ENCODE measurements around the gene SAMD8.
"Not testable (repeated sequence)": the region's sequence is repeated elsewhere in the genome, so short reads cannot be mapped to it uniquely, and the experiment has no call there.

Gene SAMD8

DNA sequence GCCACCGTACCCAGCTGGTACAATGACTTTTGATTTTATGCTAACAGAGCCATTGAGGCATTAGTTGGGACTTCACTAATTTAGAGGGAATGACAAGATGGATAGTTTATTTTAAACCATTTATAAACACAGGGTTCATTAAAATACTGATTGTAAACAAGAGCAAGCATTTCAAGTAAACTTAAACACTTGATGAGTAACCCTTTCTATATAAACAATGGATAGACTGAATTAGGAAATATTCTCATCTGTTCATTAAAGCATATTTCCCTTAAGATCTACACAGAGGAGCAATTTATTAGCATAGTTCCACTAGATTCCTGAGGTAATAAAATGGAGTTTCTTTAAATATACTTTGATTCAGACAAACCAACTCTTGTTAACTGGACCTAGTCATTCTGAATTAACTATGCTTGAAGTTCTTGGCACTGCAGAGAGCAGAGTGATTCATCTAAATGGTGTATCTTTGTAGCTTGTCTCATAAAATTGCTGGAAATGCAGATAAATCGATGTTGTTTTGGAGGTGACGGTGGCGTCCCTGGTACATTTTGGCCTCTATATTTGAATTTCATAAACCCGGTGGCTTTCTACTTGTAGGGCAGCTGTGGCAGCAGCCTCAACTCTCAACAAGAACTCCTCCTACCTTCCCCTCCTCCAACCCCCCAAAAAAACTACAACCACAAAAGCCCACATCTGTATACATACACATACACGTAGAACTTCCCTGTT lies 83.7 kb downstream of the SAMD8 start:
- DNase-seq (ENCODE audit: low spot score), result peak; percentile 47

DNA sequence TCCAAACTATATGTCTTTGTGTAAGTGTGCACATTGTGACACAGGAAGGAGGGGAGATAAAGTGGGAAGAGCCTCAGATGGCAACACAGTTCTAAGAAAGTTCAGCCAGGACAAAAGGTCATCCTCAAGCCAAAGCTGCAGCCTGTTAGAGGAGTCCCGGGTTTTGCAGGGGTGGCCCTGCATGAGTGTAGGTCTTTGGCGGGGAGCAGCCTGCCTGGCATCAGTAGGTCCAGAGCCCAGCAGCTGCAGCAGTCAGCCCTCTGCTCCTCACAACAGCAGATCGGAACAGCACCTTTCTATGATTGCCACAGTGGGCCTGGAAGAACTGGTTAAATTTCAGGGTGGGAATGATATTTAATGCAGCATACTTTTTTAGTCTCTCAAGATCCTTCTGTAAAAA lies 85.6 kb downstream of the SAMD8 start:
- DNase-seq (ENCODE audit: low spot score), result no peak

DNA sequence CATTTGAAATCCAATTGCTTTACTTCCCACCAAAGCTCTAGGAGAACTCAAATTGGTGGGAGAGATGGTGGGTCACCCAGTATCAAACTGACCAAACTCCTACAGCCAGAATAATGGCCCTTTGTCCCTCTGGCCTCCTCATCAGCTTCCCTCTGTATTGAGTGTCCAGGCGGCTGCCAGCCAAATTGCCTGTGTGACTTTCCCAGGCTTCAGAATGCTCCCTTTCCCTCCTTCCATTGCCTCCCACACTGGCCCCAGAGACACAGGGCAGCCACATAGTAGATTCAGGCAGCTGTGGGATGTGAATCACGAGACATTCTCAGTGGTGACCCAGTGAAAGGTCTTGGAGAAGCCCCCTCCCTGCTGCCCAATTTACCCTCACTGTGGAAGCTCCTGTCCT lies 86.5 kb downstream of the SAMD8 start:
- no peak for DNase-seq (ENCODE audit: low spot score)

DNA sequence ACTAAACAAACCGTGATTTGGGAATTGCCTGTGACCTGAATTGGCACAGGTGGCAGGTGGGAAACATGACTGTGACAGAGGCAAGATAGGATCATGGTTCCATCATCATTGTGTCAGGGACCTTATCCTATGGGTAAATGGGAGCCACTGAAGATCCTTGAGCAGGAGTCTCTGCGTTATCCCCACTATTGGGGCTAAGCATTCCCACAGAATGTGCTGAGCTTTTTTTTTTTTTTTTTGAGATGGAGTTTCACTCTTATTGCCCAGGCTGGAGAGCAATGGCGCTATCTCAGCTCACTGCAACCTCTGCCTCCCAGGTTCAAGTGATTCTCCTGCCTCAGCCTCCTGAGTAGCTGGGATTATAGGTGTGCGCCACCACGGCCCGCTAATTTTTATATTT lies 88.5 kb downstream of the SAMD8 start:
- DNase-seq (ENCODE audit: low spot score), result not testable (repeated sequence)

DNA sequence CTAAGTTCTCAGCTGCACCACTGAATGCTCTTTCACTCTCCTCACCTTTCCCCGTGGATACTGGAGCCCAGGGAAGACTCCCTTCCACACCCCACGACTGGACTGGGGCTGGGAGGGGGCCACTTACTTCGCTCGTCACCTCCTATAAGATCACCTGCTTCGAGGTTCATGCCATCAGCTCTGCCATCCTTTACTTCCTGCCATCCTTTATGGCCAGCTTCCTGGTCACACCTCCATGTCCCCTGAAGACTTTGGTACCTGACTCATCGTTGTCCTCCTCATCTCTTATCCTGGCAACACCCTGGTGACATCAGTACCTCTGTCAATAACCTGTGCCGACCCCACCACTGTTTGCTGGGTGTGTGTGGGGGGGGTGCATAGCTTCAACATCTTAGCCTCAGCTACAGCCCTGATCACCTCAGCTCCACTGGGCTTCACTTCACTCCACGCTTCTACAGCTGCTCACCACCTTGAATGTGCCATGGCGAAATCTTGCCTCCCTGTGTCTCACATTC lies 90.4 kb downstream of the SAMD8 start:
- no peak for DNase-seq (ENCODE audit: low spot score)

DNA sequence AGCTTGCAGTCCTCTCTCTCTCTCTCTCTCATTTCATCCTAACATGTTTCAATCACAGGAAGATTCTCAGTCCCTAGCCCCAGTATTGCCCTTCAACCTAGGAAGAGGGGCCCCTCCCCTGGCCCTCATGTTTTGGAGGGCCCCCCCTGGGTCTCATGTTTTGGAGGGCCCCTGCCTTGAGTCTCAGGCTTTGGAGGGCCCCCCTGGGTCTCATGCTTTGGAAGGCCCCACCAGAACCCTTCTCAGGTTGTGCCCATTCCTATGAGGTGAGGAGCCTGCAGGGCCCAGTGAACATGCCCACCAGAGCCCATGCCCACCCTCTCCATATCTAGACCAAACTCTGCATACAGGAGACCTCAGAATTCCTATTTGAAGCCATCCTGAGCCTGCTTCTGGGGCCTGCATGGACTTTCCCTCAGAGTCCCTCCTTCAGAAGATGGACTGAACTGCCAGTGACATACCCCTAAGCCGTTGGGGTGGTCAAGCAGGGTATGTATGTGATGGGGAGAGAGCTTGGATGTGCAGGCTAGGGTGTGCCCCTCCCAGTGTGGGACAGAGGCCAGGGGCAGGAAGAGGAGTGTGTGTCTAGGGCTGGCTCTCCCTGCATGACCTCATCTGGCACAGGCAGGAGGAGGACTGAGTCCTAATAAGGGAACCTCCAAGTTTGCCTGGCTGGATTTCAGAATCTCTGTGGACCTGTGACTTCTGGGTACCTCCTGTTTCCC lies 91.0 kb downstream of the SAMD8 start:
- DNase-seq (ENCODE audit: low spot score), result peak; percentile 94

DNA sequence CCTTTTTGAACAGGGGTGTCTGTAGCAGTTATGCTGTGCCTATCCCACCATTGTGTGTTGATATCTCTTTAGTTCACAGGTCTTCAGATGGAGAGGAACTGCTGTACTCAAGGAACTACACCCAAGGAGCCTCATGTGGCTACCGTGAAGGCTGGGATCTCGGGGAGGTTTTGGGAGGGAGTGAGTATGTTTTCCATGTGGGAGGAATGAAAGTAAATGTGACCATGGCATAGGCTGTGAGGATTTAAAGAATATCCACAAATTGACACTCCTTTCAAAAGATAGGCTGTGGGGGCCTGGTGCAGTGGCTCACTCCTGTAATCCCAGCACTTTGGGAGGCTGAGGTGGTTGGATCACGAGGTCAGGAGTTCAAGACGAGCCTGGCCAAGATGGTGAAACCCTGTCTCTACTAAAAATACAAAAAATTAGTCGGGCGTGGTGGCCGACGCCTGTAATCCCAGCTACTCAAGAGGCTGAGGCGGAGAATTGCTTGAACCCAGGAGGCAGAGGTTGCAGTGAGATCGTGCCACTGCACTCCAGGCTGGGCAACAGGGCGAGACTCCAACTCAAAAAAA lies 91.7 kb downstream of the SAMD8 start:
- not testable (repeated sequence) for DNase-seq (ENCODE audit: low spot score)

DNA sequence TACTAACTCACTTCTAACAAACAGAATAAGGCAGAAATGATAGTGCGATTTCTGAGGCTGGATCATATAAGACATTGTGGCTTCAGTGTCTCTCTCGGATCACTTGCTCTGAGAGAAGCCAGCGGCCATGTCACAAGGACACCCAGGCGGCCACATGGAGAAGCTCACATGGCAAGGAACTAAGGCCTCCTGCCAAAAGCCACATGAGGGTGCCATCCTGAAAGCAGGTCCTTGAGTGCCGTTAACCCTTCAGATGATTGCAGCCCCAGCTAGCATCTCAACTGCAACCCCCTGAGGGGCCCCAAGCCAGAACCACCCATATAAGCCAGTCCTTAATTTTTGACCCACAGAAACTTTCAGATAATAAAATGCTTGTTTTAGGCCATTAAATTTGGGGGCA lies 92.3 kb downstream of the SAMD8 start:
- DNase-seq (ENCODE audit: low spot score), result no peak

DNA sequence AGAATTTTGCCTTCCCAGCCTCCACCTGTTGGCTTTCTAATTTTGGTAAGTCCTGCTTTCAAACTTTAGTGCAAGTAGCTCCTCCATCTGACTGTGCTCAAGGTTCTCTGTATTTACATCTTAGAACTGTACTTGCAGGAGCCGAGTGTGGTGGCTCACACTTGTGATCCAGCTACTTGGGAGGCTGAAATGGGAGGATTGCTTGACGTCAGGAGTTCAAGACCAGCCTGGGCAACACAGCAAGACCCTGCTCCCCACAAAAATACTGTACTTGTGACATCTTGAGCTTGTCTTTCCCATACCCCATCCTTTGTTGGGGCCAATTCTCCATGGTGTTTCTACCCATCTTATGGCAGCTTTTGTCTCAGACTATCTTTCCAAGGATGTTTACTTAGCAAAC lies 94.5 kb downstream of the SAMD8 start:
- DNase-seq (ENCODE audit: low spot score), result no peak

DNA sequence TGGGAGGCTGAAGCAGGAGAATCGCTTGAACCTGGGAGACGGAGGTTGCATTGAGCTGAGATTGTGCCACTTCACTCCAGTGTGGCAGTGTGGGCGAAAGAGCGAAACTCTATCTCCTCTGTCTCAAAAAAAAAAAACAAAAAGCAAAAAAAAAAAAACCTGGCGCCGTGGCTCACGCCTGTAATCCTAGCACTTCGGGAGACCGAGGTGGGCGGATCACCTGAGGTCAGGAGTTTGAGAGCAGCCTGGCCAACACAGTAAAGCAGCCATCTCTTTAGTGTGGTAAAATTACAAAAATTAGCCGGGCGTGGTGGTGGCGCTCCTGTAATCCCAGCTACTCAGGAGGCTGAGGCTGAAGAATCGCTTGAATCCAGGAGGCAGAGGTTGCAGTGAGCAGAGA lies 95.2 kb downstream of the SAMD8 start:
- not testable (repeated sequence) for DNase-seq (ENCODE audit: low spot score)

DNA sequence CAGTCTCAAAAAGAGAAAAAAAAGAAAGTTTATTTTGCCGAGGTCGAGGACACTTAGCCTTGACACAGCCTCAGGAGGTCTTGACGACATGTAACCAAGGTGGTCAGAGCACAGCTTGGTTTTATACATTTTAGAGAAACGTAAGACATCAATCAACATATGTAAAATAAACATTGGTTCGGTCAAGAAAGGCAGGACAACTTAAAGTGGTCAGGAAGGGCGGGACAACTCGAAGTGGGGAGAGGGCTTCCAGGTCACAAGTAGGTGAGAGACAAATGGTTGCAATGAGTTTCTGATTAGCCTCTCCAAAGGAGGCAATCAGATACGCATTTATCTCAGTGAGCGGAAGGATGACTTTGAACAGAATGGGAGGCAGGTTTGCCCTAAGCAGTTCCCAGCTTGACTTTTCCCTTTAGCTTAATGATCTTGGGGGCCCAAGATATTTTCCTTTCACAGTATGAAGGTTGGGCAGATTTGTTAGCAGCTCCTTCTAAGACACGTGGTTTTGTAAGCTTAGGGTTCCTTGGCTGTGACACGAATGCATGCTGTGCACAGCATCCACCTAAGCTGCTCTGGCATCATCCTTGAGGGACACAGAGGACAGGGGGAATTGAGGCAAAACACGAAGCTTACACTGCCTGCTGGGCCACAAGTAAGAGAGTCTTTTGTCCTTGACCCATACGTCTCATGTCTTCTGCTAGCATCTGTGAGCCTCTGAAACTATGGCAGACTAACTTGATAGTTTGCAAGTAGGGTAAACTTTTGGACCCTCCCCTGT lies 95.8 kb downstream of the SAMD8 start:
- no peak for DNase-seq (ENCODE audit: low spot score)

DNA sequence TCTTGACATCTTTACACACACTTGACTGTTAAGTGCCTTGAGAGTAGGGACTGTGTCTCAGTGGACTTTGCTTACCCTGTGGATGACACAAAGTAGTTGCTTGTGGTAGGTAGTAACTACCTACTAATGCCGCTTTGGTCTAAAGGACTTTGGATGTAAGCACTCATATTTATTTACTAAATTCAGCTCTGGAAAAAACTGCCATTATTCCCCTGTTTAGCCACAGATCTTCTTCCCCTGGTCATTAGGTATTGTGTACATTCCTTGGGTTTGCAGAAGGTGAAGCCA lies 96.3 kb downstream of the SAMD8 start:
- no peak for DNase-seq (ENCODE audit: low spot score)

DNA sequence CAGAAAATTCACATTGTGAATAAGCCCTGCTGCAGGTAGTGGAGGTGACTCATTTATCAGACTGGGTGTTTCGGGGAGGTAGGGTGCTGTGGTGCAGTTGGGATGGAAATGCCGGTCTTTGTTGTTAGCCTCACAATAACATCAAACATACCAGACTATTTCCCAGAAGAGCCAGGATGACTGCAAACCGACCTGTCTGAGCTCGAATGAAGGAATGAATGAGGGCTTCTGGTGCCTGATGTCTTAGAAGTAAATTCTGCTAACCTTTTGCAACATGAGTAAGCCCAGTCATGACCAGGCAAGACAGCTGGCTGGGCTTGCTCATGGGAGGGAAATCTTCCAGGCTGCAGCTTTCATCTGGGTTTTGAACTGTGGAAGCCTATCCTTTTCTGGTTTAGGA lies 96.7 kb downstream of the SAMD8 start:
- DNase-seq (ENCODE audit: low spot score), result peak; percentile 59

DNA sequence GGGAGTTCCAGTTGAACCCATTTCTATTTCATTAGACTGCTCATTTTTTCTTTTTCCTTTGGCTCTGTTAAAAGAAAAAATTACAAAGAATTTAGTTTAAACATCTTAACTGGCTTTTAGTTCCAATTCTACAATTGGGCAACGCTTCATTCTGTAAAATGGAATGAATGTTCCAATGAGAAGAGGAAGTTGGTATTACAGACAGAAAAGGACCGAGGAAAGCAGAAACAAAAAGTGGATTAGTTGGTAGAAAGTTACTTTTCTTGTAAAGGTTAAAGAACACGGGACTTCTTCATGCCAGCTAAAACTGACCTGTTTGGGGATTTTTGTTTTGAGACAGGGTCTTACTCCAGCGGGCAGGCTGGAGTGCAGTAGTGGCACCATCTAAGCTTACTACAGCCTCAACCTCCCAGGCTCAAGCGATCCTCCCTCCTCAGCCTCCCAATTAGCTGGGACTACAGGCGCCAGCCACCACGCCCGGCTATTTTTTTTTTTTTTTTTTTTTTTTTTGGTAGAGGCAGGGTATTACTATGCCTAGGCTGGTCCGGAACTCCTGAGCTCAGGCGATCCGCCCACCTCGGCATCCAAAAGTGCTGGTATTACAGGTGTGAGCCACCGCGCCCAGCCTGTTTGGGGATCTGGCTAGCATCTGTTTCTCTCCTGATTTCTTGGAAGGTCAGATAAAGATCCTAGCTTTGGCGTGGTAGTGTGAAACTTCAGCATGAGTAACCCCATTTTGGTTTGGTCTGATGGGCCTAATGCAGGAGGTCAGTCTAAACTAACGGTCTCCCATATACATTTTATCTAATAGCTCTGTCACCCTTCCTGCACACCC lies 97.8 kb downstream of the SAMD8 start:
- DNase-seq (ENCODE audit: low spot score), result no peak

DNA sequence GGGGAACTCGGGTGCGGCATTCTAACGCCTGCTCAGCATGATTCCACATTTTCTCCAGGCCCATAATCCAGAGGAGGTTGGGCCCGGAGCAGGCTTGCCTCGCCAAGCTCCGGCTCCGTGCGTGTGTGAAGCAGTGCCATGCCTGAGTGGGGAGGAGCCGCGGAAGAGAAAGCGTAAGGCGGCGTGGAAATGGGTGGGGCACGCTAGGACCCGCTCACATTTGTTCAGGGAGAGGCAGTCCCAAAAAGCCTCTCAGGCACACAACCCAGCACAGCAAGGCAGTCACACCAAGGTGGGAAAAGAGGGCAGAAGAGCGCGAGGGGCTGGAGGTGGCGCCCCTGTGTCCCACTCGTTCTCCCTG lies 98.4 kb downstream of the SAMD8 start:
- peak; percentile 85 for DNase-seq (ENCODE audit: low spot score)

DNA sequence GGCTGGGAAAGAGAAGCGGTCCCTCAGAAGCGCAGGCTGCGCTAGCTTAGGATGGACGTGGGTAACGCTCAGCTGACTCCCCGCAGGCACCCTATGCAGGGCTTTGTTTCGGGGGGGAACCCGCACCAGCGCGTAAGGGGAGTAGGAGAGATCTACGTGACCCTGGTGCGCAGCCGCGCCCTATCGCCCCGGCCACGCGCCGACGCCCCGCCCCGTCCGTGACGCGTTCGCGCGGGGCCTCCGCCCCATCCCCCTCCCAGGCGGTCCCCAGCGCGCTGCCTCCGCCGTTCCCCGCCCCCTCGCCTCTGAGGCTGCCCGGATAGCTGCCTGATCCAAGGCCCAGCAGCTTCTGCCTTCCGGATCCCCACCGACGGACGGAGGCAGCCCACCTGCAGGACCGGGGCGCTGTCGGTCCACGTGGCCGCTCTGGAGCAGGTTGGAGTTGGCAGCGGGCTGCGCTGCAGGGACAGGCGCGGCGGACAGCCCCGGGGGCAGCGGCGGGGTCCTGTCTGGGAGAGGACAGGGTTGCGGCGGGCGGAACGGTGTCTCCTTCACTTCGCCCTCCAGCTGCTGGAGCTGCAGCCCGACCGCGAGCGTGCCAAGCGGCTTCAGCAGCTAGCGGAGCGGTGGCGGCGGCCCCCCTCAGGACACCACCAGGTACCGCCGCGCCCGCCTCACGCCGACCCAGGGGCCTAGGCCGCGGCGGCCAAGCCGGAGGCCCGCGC lies 99.0 kb downstream of the SAMD8 start, which contains the start of gene VDAC2:
Gene VDAC2 (plus strand): TSS at position 515 of the 725 bp plus-strand sequence. CDS start 363 bp downstream, outside the sequence.
- peak; percentile 97 for DNase-seq (ENCODE audit: low spot score)

DNA sequence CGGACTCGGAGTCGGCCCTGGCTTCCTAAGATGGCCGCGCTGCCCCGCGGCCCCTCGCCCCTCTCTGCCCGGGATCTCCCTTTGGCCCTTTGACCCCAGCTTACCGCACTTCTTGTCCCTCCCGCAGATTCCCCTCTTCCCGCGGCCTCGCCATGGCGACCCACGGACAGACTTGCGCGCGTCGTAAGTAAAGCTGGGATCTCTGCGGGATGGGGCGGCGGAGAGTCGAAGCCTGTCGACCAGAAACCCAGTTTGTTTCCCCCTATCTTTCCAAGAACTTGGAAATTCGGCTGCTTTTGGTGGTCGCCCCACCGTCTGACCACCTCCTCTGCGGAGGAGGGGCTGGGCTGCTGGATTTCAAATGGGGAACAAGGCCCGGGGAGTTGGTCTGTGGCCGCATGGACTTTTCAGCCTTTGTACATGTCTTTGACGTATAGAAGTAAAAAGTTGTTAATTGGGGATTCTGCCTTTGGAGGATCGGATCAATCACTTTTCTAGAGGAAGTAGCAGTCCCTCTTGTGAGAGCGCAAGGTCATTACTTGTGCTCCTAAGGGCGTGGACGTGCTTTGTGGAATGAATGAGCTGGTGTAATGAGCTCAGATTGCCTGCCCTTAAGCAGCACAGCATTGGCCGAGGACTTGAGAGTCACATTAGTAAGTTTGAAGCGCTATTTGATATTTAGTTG lies 99.7 kb downstream of the SAMD8 start:
- peak; percentile 68 for DNase-seq (ENCODE audit: low spot score)

DNA sequence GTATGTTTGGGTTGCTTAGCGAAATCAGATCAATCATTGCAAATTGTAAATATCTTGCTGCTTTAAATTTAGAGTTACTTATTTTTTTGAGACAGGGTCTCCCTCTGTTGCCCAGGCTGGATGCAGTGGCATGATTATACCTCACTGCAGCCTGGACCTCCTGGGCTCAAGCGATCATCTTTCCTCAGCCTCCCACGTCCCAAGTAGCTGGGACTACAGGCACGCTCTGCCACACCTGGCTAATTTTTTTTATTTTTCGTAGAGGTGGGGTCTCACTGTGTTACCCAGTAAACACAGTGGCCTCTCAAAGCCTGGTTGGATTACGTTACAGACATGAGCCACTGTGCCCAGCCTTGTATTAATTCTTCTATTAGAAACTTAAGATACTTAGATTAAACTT lies 100.9 kb downstream of the SAMD8 start:
- DNase-seq (ENCODE audit: low spot score), result no peak

DNA sequence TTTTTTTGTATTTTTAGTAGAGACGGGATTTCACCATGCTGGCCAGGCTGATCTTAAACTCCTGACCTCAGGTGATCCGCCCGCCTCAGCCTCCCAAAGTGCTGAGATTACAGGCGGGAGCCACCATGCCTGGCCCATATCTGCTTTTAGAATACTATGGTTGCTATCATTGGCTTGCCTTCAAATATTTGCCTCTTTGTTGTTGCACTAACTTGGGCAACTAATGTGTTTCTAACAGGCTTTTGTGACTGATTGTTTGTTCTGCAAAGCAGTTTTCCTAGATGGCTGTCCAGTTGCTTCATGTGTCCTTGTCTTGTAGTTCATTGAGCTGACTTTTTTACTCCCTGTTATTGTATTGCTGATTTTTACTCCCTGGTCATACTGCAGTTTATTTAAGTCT lies 108.8 kb downstream of the SAMD8 start:
- no peak for DNase-seq (ENCODE audit: low spot score)

DNA sequence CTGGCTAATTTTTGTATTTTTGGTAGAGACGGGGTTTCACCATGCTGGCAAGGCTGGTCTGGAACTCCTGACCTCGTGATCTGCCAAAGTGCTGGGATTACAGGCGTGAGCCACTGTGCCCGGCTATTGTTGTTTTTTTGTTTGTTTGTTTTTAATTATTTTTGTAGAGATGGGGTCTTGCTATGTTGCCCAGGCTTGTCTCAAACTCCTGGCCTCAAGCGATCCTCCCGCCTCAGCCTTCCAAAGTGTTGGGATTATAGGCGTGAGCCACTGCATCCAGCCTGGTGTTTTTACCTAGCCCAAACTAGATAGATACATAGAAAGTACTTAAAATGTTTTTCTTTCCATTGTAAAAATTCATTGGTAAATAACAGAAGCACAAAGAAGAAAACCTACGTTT lies 110.0 kb downstream of the SAMD8 start:
- DNase-seq (ENCODE audit: low spot score), result not testable (repeated sequence)
